PC-3 (cell line): ENCODE results near the gene MFSD8. TPM values are rescaled to one million over a fixed set of nuclear protein-coding genes. Genes with fewer than 3 reads are reported as not detected.

Experiments used
- ATAC-seq: fragments of 200-7000 bp; cut with Tn5 transposase; 2 replicates; pipeline ENCODE4 v1.9.1; 2020; ENCODE audit warnings: mild to moderate bottlenecking, moderate library complexity
- BruUV-seq: library from RNA; stranded (reverse); fragments of 400-500 nt; replicated peaks from 2 replicates; lab custom pipeline; 2021; lab: Mats Ljungman, UMichigan
- CTCF ChIA-PET: fragments of 300-600 bp; sonication (Branson Sonifier 250); formaldehyde crosslinking; loops from one replicate; lab custom pipeline; 2022; ENCODE audit warnings: antibody characterized with exemption; lab: Charles Lee
- POLR2A ChIA-PET: fragments of 300-600 bp; sonication (Branson Sonifier 250); formaldehyde crosslinking; loops from one replicate; lab custom pipeline; 2022; ENCODE audit warnings: antibody characterized with exemption; ENCODE audit not compliant: unreplicated experiment; lab: Charles Lee
- DNase-seq: peaks from one replicate; pipeline ENCODE4 v3.0.0-alpha.2; 2015
- H2AFZ ChIP-seq: fragments of 300-600 bp; sonication (generic); 2 replicates; pipeline ENCODE4 v1.6.0; 2016; ENCODE audit warnings: antibody characterized with exemption, low read length
- H3F3A ChIP-seq: fragments of 300-600 bp; sonication (generic); one replicate; pipeline ENCODE4 v1.6.0; 2017; ENCODE audit warnings: antibody characterized with exemption, low read length, control low read depth, mild to moderate bottlenecking; ENCODE audit not compliant: unreplicated experiment
- H3K27ac ChIP-seq: fragments of 300-600 bp; sonication (generic); 2 replicates; pipeline ENCODE4 v1.5.1; 2016; ENCODE audit warnings: mild to moderate bottlenecking, low read length
- H3K27me3 ChIP-seq: fragments of 300-600 bp; sonication (generic); 2 replicates; pipeline ENCODE4 v1.6.1; 2016; ENCODE audit warnings: low read length, mixed read lengths
- H3K36me3 ChIP-seq: fragments of 300-600 bp; sonication (generic); 2 replicates; pipeline ENCODE4 v1.6.1; 2016; ENCODE audit warnings: low read depth, mixed run types, low read length, mixed read lengths
- H3K4me1 ChIP-seq: fragments of 300-600 bp; sonication (generic); 2 replicates; pipeline ENCODE4 v1.5.1; 2016; ENCODE audit warnings: low read length; ENCODE audit not compliant: insufficient read depth
- H3K4me2 ChIP-seq: fragments of 300-600 bp; sonication (generic); 2 replicates; pipeline ENCODE4 v1.6.0; 2016; ENCODE audit warnings: low read length
- H3K4me3 ChIP-seq: fragments of 300-600 bp; sonication (generic); 2 replicates; pipeline ENCODE4 v1.5.1; 2016; ENCODE audit warnings: mild to moderate bottlenecking, low read length, mixed read lengths
- H3K79me2 ChIP-seq: fragments of 300-600 bp; sonication (generic); 2 replicates; pipeline ENCODE4 v1.6.1; 2017; ENCODE audit warnings: low read length, mixed read lengths
- H3K9ac ChIP-seq: fragments of 300-600 bp; sonication (generic); 2 replicates; pipeline ENCODE4 v1.6.0; 2016; ENCODE audit warnings: mild to moderate bottlenecking, low read length
- H3K9me2 ChIP-seq: fragments of 300-600 bp; sonication (generic); replicated peaks from 2 replicates; pipeline ENCODE4 v1.6.1; 2016; ENCODE audit warnings: mixed run types, low read length, mixed read lengths
- H3K9me3 ChIP-seq: fragments of 300-600 bp; sonication (generic); 2 replicates; pipeline ENCODE4 v1.6.1; 2016; ENCODE audit warnings: low read length, mixed read lengths
- H4K20me1 ChIP-seq: fragments of 300-600 bp; sonication (generic); 2 replicates; pipeline ENCODE4 v1.6.1; 2016; ENCODE audit warnings: low read length, mixed read lengths
- EZH2 ChIP-seq: fragments of 300-600 bp; sonication (generic); IDR thresholded peaks from one replicate; pipeline ENCODE4 v1.6.1; 2017; ENCODE audit warnings: antibody characterized with exemption, mild to moderate bottlenecking, low read length; ENCODE audit not compliant: unreplicated experiment
- EZH2phosphoT487 ChIP-seq: fragments of 300-600 bp; sonication (generic); IDR thresholded peaks from 2 replicates; pipeline ENCODE4 v1.6.1; 2018; ENCODE audit warnings: mild to moderate bottlenecking, antibody characterized with exemption, low read length, borderline replicate concordance
- intact Hi-C: fragments of 100-400 bp; cut with micrococcal nuclease; formaldehyde crosslinking; loops from 2 replicates; pipeline ENCODE4 v1.9.0; 2023
- total RNA-seq: library from RNA; depleted of rRNA; stranded (reverse); fragments of >200 nt; gene quantifications from 2 replicates; pipeline ENCODE4 v1.2.3, GENCODE V29; 2014
- TF ChIP-seq, protein P1 (sequence below): fragments of 300-600 bp; sonication (generic); conservative IDR thresholded peaks from 2 replicates; pipeline ENCODE4 v1.5.1; 2017; ENCODE audit warnings: antibody characterized with exemption, low read depth, mild to moderate bottlenecking, low read length

The MFSD8 gene
- total RNA-seq, 1 experiment from 2014 or later = 12.3 TPM

DNA sequence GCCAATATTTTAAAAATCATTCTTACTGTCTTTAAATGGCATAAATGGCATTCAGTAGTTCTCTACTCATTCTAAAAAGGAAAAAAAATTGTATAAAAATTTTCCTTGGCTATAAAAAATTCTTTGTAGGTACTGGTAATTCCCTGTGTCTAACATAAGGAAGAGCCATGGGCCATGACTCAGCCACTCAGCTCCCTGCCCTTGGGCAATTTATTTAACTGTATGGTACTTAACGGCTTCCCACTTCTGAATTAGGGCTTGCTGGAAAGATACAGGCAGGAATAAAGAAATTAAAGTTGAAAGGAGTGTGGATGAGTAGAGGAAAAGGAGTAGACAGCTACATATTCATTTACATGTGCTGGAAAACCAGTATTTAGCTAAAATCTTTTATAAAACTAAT is 30.8 kb upstream of the MFSD8 start:
- CTCF ChIA-PET = no interaction called here
- DNase-seq = peak; percentile 62
- Histone ChIP-seq H4K20me1 (no peaks in the 10 kb centered on the region), H3K9me3 (no peaks in the 10 kb centered on the region), H3K27me3 (no peaks in the 10 kb centered on the region), H3K27ac (no peak overlapping the region), H3F3A (no peaks in the 10 kb centered on the region), H3K9me2 (no peaks in the 10 kb centered on the region), H3K4me3 (no peak overlapping the region), H3K79me2 (no peaks in the 10 kb centered on the region), H3K36me3 (no peaks in the 10 kb centered on the region; the same call in 1 of the 2 replicates), H3K4me1 (no peaks in the 10 kb centered on the region), H2AFZ (no peak overlapping the region), H3K4me2 (no peak overlapping the region), H3K9ac (no peak overlapping the region)
- TF ChIP-seq EZH2 = no peak
- TF ChIP-seq EZH2phosphoT487 = no peak
- TF ChIP-seq, protein P1, sequence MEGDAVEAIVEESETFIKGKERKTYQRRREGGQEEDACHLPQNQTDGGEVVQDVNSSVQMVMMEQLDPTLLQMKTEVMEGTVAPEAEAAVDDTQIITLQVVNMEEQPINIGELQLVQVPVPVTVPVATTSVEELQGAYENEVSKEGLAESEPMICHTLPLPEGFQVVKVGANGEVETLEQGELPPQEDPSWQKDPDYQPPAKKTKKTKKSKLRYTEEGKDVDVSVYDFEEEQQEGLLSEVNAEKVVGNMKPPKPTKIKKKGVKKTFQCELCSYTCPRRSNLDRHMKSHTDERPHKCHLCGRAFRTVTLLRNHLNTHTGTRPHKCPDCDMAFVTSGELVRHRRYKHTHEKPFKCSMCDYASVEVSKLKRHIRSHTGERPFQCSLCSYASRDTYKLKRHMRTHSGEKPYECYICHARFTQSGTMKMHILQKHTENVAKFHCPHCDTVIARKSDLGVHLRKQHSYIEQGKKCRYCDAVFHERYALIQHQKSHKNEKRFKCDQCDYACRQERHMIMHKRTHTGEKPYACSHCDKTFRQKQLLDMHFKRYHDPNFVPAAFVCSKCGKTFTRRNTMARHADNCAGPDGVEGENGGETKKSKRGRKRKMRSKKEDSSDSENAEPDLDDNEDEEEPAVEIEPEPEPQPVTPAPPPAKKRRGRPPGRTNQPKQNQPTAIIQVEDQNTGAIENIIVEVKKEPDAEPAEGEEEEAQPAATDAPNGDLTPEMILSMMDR = no peak
- POLR2A ChIA-PET = no interaction called here
- ATAC-seq = peak; percentile 81
- intact Hi-C loops = no loop called here
- no TSS peak for BruUV-seq

DNA sequence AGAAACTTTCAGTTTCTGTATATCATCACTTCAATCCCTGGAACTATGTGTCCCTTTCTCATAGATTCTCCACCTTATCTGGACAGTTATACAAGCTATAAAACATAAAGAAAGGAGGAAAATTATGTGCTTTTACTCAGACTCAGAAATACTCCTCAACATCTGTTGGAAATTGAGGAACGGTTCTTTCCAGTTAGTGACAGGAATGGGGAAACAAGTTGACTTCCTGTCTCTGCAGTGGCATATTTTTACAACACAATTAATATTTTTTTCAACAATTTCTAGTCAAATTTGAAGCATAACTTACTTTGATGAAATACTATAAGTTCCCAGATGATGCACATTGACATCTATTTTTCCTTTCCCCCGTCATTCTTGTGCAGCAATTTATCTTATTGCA is 28.2 kb upstream of the MFSD8 start:
- no TSS peak for BruUV-seq
- TF ChIP-seq EZH2phosphoT487 = no peak
- TF ChIP-seq, protein P1 = no peak
- TF ChIP-seq EZH2 = no peak
- no peaks in the 10 kb centered on the region for H3K4me1 ChIP-seq
- no peaks in the 10 kb centered on the region for H3F3A ChIP-seq
- H3K4me2 ChIP-seq = no peak overlapping the region
- H2AFZ ChIP-seq = no peak overlapping the region
- ChIA-PET POLR2A (no interaction called here), CTCF (no interaction called here)
- H3K27me3 ChIP-seq = no peaks in the 10 kb centered on the region
- no peaks in the 10 kb centered on the region for H3K79me2 ChIP-seq
- no peaks in the 10 kb centered on the region for H3K9me2 ChIP-seq
- no peak overlapping the region for H3K4me3 ChIP-seq
- DNase-seq (no peak), ATAC-seq (no peak)
- no peaks in the 10 kb centered on the region for H4K20me1 ChIP-seq
- H3K9me3 ChIP-seq = no peaks in the 10 kb centered on the region
- H3K27ac ChIP-seq = no peak overlapping the region
- H3K36me3 ChIP-seq = no peaks in the 10 kb centered on the region; the same call in 1 of the 2 replicates
- no peak overlapping the region for H3K9ac ChIP-seq
- intact Hi-C loops = no loop called here

DNA sequence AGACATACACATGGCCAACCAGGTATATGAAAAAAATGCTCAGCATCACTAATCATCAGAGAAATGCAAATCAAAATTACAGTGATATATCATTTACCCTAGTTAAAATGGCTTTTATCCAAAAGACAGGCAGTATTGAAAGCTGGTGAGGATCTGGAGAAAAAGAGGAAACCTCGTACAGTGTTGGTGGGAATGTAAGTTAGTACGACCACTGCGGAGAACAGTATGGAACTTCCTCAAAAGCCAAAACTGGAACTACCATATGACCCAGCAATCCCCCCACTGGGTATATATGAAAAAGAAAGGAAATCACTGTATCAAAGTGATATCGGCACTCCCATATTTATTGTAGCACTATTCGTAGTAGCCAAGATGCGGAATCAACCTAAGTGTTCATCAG is 23.7 kb upstream of the MFSD8 start:
- Histone ChIP-seq H3K27ac (no peak overlapping the region), H3K9me2 (no peaks in the 10 kb centered on the region), H3K36me3 (no peaks in the 10 kb centered on the region), H3K79me2 (no peaks in the 10 kb centered on the region), H3K9me3 (no peaks in the 10 kb centered on the region), H3K9ac (no peak overlapping the region), H3K4me3 (no peak overlapping the region), H3K4me1 (no peaks in the 10 kb centered on the region), H3K27me3 (no peaks in the 10 kb centered on the region), H4K20me1 (no peaks in the 10 kb centered on the region), H3K4me2 (no peak overlapping the region), H2AFZ (no peak overlapping the region), H3F3A (no peaks in the 10 kb centered on the region)
- BruUV-seq = no TSS peak
- intact Hi-C loops = no loop called here
- ChIA-PET CTCF (no interaction called here), POLR2A (no interaction called here)
- TF ChIP-seq EZH2phosphoT487 (no peak), EZH2 (no peak)
- TF ChIP-seq, protein P1 = no peak
- ATAC-seq (no peak), DNase-seq (no peak)
